IPS-18c (cell line): ENCODE measurements around the gene TAOK2.
"Not testable (repeated sequence)": the region's sequence is repeated elsewhere in the genome, so short reads cannot be mapped to it uniquely, and the experiment has no call there.

Experiments
- H3K4me3 ChIP-seq: 2 replicates; pipeline ENCODE4 v1.7.0; 2013; ENCODE audit warnings: low read depth, mild to moderate bottlenecking, low read length, moderate library complexity; ENCODE audit not compliant: insufficient read depth
- H3K9me3 ChIP-seq: one replicate; pipeline ENCODE4 v1.6.1; 2013; ENCODE audit warnings: mild to moderate bottlenecking, low read length, moderate library complexity; ENCODE audit not compliant: control insufficient read depth, insufficient read depth

TAOK2 gene

GRCh38 chr16:29973384-29974246 is at the start of gene TAOK2:
TSS of gene TAOK2 (plus strand) at chr16:29973868. CDS start at chr16:29977773, 3,905 bp downstream.
- Histone ChIP-seq H3K9me3 (peaks cover 4% of the 10 kb centered on the region), H3K4me3 (peak within 1 kb of the TSS; percentile 88)

- no peaks in the 10 kb centered on the region for H3K9me3 ChIP-seq
- H3K4me3 ChIP-seq, result peak overlapping the region; percentile 89
These were observed 48.4 kb upstream of the TAOK2 start for GRCh38 chr16:29925105-29925756.

GRCh38 chr16:29925781-29926710 is 47.6 kb upstream of the TAOK2 start, which contains the start of gene KCTD13:
TSS of gene KCTD13 (minus strand) at chr16:29926226. CDS start at chr16:29926033, 193 bp downstream.
- peak within 1 kb of the TSS; percentile 89 for H3K4me3 ChIP-seq
- no peaks in the 10 kb centered on the region for H3K9me3 ChIP-seq

GRCh38 chr16:29926711-29927052 is 47.0 kb upstream of the TAOK2 start:
- Histone ChIP-seq H3K9me3 (no peaks in the 10 kb centered on the region), H3K4me3 (peak overlapping the region; percentile 89)

- peak overlapping the region; percentile 89; the same call in 1 of the 2 replicates for H3K4me3 ChIP-seq
- H3K9me3 ChIP-seq, result no peaks in the 10 kb centered on the region
These were observed 46.4 kb upstream of the TAOK2 start for GRCh38 chr16:29927070-29927905.

- H3K4me3 ChIP-seq, H3K9me3 ChIP-seq: not testable (repeated sequence)
These were observed 41.9 kb upstream of the TAOK2 start for GRCh38 chr16:29931750-29932149.

- Histone ChIP-seq H3K4me3 (no peak overlapping the region), H3K9me3 (no peaks in the 10 kb centered on the region)
These were observed 33.0 kb upstream of the TAOK2 start for GRCh38 chr16:29940656-29941055.

- H3K4me3 ChIP-seq, result no peak overlapping the region
- H3K9me3 ChIP-seq, result no peaks in the 10 kb centered on the region
These were observed 29.5 kb upstream of the TAOK2 start for GRCh38 chr16:29943846-29944799.

GRCh38 chr16:29947897-29948296 is 25.8 kb upstream of the TAOK2 start:
- H3K9me3 ChIP-seq, result no peaks in the 10 kb centered on the region
- no peak overlapping the region for H3K4me3 ChIP-seq

- no peak overlapping the region for H3K4me3 ChIP-seq
- no peaks in the 10 kb centered on the region for H3K9me3 ChIP-seq
These were observed 22.7 kb upstream of the TAOK2 start for GRCh38 chr16:29950806-29951461.

GRCh38 chr16:29951625-29952365 is 21.9 kb upstream of the TAOK2 start:
- Histone ChIP-seq H3K9me3 (no peaks in the 10 kb centered on the region), H3K4me3 (no peak overlapping the region)

GRCh38 chr16:29958756-29959155 is 14.9 kb upstream of the TAOK2 start:
- Histone ChIP-seq H3K9me3 (no peaks in the 10 kb centered on the region), H3K4me3 (no peak overlapping the region)

- no peaks in the 10 kb centered on the region for H3K9me3 ChIP-seq
- H3K4me3 ChIP-seq, result no peak overlapping the region
These were observed 14.4 kb upstream of the TAOK2 start for GRCh38 chr16:29959293-29959692.

GRCh38 chr16:29959821-29960220 is 13.8 kb upstream of the TAOK2 start:
- H3K4me3 ChIP-seq, H3K9me3 ChIP-seq: not testable (repeated sequence)

- no peaks in the 10 kb centered on the region for H3K9me3 ChIP-seq
- H3K4me3 ChIP-seq, result peak overlapping the region; percentile 84
These were observed 12.6 kb upstream of the TAOK2 start for GRCh38 chr16:29961127-29961478.
